Measurements from ENCODE around the gene ARHGEF28.

Gene ARHGEF28

GRCh38 chr5:73979321-73979720 is 353.3 kb downstream of the ARHGEF28 start:
- TF ChIP-seq SIN3A (IDR thresholded peaks at IDR 0.05; ENCODE audit: borderline replicate concordance, insufficient read depth, low read length) (no peak), FOXP2 (optimal IDR thresholded peaks at IDR 0.05; ENCODE audit: borderline replicate concordance, extremely low read depth, extremely low read length, insufficient read depth) (no peak), TAF1 (IDR thresholded peaks at IDR 0.05; ENCODE audit: borderline replicate concordance, insufficient read depth, low read length) (no peak), POLR2AphosphoS5 (IDR thresholded peaks at IDR 0.05; ENCODE audit: low read depth, low read length) (no peak)
- TF ChIP-seq, protein P1, sequence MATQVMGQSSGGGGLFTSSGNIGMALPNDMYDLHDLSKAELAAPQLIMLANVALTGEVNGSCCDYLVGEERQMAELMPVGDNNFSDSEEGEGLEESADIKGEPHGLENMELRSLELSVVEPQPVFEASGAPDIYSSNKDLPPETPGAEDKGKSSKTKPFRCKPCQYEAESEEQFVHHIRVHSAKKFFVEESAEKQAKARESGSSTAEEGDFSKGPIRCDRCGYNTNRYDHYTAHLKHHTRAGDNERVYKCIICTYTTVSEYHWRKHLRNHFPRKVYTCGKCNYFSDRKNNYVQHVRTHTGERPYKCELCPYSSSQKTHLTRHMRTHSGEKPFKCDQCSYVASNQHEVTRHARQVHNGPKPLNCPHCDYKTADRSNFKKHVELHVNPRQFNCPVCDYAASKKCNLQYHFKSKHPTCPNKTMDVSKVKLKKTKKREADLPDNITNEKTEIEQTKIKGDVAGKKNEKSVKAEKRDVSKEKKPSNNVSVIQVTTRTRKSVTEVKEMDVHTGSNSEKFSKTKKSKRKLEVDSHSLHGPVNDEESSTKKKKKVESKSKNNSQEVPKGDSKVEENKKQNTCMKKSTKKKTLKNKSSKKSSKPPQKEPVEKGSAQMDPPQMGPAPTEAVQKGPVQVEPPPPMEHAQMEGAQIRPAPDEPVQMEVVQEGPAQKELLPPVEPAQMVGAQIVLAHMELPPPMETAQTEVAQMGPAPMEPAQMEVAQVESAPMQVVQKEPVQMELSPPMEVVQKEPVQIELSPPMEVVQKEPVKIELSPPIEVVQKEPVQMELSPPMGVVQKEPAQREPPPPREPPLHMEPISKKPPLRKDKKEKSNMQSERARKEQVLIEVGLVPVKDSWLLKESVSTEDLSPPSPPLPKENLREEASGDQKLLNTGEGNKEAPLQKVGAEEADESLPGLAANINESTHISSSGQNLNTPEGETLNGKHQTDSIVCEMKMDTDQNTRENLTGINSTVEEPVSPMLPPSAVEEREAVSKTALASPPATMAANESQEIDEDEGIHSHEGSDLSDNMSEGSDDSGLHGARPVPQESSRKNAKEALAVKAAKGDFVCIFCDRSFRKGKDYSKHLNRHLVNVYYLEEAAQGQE (IDR thresholded peaks at IDR 0.05; ENCODE audit: insufficient read depth in 1 of 2, low read depth in 2 of 2, low read length in 2 of 2), result no peak

DNA sequence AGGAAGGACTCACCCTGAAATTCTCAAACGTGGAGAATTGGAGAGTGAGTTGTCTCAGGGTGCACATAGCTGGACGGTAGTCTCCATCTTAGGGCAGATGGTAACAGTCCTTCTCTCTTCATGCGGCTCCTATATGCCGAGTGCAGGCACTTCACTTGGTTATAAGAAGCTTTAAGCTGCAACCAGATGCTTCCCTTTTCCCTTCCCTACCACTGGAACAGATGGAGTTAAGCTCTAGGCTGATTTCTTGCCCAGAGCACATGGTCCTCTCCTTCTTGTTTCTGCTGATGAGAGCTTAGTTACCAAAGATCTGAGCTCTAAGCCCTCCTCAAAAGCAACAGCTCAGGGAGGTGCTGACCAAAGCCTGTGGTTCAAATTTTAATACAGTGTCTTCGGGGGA is 355.7 kb downstream of the ARHGEF28 start:
- TF ChIP-seq SIN3A (IDR thresholded peaks at IDR 0.05; ENCODE audit: borderline replicate concordance, insufficient read depth, low read length), result no peak
- TF ChIP-seq, protein P1 (IDR thresholded peaks at IDR 0.05; ENCODE audit: insufficient read depth in 1 of 2, low read depth in 2 of 2, low read length in 2 of 2), result no peak
- TF ChIP-seq POLR2AphosphoS5 (IDR thresholded peaks at IDR 0.05; ENCODE audit: low read depth, low read length), result no peak
- TF ChIP-seq FOXP2 (optimal IDR thresholded peaks at IDR 0.05; ENCODE audit: borderline replicate concordance, extremely low read depth, extremely low read length, insufficient read depth), result no peak
- TF ChIP-seq TAF1 (IDR thresholded peaks at IDR 0.05; ENCODE audit: borderline replicate concordance, insufficient read depth, low read length), result no peak

DNA sequence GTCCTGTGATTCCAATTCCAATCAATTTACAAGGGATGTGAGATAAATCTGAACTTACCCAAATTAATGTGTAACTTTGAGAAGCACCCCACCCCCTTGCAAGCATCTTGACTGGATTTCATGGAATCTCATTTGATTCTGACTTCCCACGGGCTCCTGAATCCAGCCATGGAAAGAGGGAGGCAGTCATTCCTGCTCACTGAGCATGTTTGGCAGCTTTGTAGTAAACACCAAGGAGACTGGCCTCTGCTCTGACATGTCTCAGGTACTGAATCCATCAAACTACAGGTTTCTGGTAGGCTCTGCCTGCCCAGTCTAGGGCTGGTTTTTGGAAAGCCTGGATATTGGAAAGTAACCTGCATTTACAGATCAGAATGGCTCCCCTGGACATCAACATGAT is 357.6 kb downstream of the ARHGEF28 start:
- no peak for TF ChIP-seq POLR2AphosphoS5 (IDR thresholded peaks at IDR 0.05; ENCODE audit: low read depth, low read length)

- TF ChIP-seq SIN3A (IDR thresholded peaks at IDR 0.05; ENCODE audit: borderline replicate concordance, insufficient read depth, low read length), result no peak
- no peak for TF ChIP-seq POLR2AphosphoS5 (IDR thresholded peaks at IDR 0.05; ENCODE audit: low read depth, low read length)
- TF ChIP-seq, protein P1 (IDR thresholded peaks at IDR 0.05; ENCODE audit: insufficient read depth in 1 of 2, low read depth in 2 of 2, low read length in 2 of 2), result no peak
- TF ChIP-seq FOXP2 (optimal IDR thresholded peaks at IDR 0.05; ENCODE audit: borderline replicate concordance, extremely low read depth, extremely low read length, insufficient read depth), result no peak
- TF ChIP-seq TAF1 (IDR thresholded peaks at IDR 0.05; ENCODE audit: borderline replicate concordance, insufficient read depth, low read length), result no peak
These were observed 359.1 kb downstream of the ARHGEF28 start for GRCh38 chr5:73985145-73985544.

- TF ChIP-seq, protein P1 (IDR thresholded peaks at IDR 0.05; ENCODE audit: insufficient read depth in 1 of 2, low read depth in 2 of 2, low read length in 2 of 2), result no peak
- TF ChIP-seq FOXP2 (optimal IDR thresholded peaks at IDR 0.05; ENCODE audit: borderline replicate concordance, extremely low read depth, extremely low read length, insufficient read depth) (no peak), POLR2AphosphoS5 (IDR thresholded peaks at IDR 0.05; ENCODE audit: low read depth, low read length) (no peak)
These were observed 360.7 kb downstream of the ARHGEF28 start for GRCh38 chr5:73986729-73987128.
